Ramos (cell line): ENCODE measurements around the gene ERBB4.
"Not testable (repeated sequence)": the region's sequence is repeated elsewhere in the genome, so short reads cannot be mapped to it uniquely, and the experiment has no call there.

Experiments used
- in situ Hi-C: fragments of 300-500 bp; cut with MboI; formaldehyde crosslinking; loops from one replicate; pipeline ENCODE4 v1.14.3; 2022; ENCODE audit warnings: low sequenced_read_pairs; ENCODE audit not compliant: unreplicated experiment

ERBB4 gene

DNA sequence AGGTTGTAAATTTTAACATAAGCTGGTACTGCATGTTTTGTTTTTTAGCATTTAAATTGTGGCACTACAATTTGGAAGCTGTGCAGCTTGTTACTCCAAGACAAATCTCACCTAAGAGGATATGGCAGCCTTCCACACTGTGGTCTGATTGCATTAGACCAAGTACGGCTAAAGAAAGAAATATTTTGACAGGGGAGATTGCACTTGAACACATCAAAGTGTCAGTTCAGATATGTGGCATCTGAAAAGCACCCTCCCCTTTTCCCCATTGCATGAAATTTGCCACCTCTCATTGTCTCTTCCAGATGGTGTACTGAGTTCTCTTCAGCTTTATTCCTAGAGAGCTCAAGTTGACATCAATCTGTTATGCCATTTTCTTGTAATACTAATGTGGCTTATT is 295.9 kb downstream of the ERBB4 start:
- in situ Hi-C loops, result no loop called here

GRCh38 chr2:212238152-212238551 is 300.4 kb downstream of the ERBB4 start:
- in situ Hi-C loops, result not testable (repeated sequence)

GRCh38 chr2:212237350-212238095 is 301.1 kb downstream of the ERBB4 start:
- in situ Hi-C loops, result no loop called here

DNA sequence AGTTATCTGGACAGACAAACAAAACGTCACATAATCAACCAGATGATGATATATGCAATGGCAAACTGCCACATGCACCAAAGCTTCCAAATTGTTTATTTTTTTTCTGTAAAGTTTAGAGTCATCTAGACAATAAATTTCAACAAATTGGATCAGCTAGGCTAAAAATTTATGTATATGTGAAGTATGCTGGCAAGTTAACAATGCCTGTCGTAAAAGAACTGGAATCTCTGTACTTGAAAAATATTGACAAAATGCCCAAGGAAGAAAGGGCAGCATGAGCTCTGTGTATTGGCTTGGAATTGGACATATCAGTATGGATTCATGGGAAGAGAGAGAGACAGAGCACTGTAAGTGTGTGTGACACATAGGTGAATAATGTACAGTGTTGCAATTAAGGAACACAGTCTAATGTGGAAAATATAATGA is 309.8 kb downstream of the ERBB4 start:
- in situ Hi-C loops, result no loop called here

DNA sequence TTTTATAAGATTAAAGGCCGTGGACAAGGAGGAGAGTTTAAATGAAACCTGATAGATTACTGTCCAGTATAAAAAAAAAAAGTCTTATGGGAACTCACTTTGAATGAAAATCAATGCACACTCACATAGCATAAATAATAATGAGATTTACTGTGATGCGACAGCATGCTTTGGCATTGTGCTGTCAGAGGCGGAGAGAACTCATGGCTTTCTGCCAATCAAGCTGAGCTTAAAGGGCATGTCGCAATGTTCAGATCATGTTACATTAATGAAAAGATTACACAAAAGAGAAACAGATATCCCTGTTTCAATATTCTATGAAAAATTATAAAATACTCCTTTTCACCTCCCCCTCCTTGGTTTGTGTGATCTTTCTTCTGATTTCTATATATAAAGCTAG is 310.8 kb downstream of the ERBB4 start:
- in situ Hi-C loops, result no loop called here

- in situ Hi-C loops, result no loop called here
Measured at GRCh38 chr2:212226114-212226513, 312.5 kb downstream of the ERBB4 start.

DNA sequence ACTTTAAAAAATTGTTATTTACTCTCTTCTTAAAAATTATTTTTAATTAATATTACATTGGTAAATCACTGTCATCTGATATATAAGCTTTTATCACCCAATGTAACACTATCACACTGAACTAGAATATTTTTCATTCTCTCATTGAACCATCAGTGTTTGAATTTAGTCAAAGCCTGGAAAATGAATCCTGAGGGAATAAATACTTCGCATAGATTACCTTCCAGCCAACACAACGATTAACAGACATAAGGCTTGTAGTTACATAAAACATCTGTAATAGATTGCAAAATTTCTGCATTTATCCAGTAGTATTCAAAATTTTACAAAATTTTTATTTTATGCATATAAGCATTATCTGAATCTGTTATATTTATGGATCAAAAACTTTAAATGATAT is 314.9 kb downstream of the ERBB4 start:
- in situ Hi-C loops, result no loop called here

GRCh38 chr2:212213191-212213590 is 325.4 kb downstream of the ERBB4 start:
- in situ Hi-C loops, result no loop called here

- in situ Hi-C loops, result no loop called here
Measured at GRCh38 chr2:212208467-212208866, 330.1 kb downstream of the ERBB4 start.

DNA sequence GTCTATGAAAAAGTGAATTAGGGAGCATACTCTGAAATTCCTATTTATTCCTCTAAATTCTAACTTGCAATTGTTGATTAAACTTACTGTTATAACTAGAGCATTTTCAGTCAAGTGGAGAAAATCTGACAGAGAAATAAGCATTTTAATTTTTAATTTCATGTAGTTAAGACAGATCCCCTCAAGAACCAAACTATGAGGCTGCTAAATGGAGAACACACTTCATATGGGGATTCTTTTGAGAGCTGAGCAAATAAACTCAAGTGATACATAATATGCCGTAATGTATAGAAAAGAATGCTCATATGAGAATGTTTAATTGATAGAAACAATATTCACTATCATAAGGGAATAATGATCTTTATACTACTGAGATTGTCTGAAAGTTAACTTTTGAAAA is 340.8 kb downstream of the ERBB4 start:
- in situ Hi-C loops, result no loop called here

DNA sequence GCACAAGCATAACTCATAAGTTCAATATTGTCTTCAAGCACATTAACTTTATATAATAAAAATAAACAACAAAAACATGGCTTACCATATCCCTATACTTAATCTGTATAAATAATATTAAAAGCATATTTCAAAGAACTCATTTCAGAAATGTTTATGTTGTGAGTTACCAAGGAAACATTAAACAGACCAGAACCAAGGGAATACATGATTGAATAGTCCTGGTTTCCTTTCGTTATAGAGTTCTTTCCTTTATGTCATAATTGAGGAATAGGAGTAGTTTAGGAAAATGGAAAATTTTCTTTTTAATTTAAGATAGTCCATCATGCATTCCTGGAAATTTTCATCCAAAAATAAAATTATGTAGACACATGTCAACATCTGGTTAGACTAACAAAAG is 343.0 kb downstream of the ERBB4 start:
- in situ Hi-C loops, result no loop called here

DNA sequence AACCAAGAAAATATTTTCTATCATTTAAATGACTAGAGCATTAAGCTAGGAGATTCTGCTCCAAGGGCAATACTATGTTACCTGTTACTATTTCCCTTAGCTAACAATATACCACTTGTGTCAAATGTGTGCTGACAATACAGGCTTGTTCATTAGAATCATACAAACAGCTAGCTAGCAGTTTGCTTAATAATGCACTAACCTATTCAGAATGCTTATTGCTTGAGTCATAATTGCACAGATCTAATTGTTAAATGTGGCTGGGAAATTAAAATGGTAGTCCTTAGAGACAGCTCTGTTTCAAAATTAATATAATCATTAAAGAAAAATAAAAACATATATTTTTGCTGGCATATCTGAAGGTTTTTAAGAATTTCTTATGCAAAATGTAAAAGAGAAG is 344.2 kb downstream of the ERBB4 start:
- in situ Hi-C loops, result no loop called here

DNA sequence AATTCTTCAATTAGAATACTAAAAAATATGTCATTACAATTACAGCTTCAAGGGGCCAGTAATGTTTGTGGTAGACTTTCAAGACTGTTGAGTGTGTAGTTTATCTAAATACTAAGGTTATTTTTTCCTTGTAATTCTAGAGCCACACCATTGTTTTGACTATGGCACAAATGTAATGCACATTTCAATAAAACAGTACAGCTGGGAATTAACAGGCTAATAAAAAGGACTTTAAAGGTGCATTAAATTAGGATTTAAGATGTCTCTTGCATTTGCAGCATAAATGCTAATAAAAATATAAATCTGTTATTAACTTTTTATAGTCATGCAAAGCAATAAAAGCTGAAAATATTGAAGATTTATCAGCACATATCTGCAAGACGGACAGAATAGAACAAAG is 344.8 kb downstream of the ERBB4 start:
- in situ Hi-C loops, result no loop called here

- in situ Hi-C loops, result no loop called here
Measured at GRCh38 chr2:212193056-212193455, 345.5 kb downstream of the ERBB4 start.

DNA sequence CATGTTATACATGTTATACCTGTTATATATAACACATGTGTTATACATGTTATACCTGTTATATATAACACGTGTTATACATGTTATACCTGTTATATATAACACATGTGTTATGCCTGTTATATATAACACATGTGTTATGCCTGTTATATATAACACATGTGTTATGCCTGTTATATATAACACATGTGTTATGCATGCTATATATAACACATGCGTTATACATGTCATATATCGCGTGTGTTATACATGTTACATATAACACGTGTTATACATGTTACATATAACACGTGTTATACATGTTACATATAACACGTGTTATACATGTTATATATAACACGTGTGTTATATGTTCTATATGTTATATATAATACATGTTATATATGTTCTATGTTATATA is 347.2 kb downstream of the ERBB4 start:
- in situ Hi-C loops, result not testable (repeated sequence)

- in situ Hi-C loops, result no loop called here
Measured at GRCh38 chr2:212186166-212186565, 352.4 kb downstream of the ERBB4 start.

DNA sequence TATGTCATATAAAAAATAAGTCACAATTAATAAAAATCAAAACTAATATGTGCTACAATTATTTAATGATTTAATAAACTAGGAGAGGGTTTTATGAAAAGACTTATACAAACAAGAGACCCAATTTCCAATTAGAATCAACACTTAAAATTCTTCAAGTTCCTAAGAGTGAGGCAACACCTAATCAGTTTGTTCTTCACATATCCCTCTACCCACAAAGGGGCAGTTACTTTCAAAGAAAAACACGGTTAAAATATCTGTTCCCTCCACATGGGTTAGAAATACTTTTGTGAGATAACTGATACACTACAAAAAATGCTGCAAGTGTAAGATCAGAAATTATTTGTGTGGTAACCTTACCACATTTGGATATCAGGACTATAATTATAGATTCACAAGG is 357.0 kb downstream of the ERBB4 start:
- in situ Hi-C loops, result no loop called here

DNA sequence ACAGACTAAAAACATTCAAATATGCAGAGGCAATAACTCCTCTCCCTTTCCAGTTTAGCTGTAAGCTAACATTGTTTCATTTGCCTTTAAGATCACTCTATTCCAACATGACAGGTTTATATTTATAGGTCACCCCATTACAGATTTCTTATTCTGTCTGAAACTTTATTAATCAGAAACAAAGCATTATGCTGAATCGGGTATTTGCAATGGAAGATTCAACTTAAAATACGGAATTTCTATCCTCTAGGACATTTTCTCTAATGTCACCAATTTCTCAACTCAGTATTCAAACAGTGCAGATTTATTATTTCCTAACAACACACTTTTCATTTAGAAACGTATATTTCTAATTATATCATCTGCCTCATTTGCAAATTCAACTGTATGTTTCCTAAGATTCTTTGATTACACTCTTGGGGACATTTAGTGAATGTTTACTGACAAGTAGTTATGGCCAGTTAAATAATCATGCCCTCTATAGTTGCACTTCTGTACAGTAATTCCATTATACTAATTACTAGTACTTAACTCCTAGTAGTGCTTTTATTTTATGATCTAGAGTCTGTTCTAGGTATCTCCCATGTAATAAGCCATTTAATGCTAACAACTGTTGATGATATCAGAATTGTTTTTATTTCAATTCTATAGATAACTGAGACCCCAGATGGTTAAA is 358.1 kb downstream of the ERBB4 start:
- in situ Hi-C loops, result no loop called here

GRCh38 chr2:212177724-212178123 is 360.9 kb downstream of the ERBB4 start:
- in situ Hi-C loops, result no loop called here

GRCh38 chr2:212176151-212176550 is 362.5 kb downstream of the ERBB4 start:
- in situ Hi-C loops, result no loop called here

DNA sequence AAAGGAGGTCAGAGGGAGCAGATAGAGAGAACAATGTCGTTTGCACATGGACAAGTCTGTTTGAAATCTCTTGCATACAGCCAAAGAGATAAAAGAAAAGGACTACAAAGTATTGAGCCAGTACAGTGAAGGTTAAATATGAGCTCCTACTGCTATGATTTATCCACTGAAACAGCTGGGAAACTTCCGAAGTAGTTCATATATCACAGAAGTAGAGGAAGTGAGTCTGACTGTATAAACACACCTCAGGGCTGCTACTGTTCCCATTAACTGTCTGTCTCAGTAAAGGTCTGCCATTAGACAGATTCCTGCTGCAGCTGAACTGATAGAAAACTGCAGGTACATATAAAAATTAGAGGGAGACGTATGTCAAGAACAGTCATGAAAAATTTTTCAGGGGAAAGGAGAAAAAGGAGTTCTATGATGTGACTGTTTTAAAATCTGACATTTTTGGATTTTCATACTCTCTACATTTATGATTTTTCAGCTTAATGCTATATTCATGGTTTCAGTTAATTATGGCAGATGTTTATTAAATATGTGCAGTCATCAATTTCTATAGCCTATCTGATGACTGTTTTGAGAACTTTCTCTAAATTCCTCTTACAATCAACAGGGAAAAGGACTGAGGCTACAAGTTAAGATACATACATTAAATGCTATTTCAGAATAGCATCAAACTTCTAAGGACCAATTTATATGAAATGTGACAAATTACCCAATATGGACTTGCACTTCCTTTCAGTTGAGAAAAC is 364.7 kb downstream of the ERBB4 start:
- in situ Hi-C loops, result no loop called here
